ENCODE measurements around the gene LRTM2. TPM values are rescaled to one million over a fixed set of nuclear protein-coding genes. Genes with fewer than 3 reads are reported as not detected.

Gene LRTM2
- total RNA-seq, 1 experiment from 2014 or later, result 0.07 TPM

DNA sequence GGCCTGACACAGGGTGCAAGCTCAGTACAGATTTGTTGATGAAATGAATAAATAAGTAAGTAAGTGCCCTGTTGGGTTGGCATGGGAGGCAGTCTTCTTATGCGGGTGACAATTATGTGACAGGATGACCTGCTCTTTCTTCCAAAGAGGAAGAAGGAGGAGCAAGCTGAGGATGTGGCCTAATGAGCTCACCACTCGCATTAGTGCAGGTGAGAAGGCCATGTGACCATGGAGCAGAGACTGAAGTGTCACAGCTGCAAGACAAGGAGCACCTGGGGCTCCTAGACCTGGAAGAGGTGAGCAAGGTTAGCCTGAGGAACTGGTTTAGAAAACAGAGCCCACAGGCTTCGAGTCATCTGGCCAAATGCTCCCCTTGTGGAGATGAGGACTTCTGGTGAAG lies 34.9 kb downstream of the LRTM2 start:
- no peak for DNase-seq (ENCODE audit: low read depth, low spot score)
- ATAC-seq, result no peak
- no peak overlapping the region for H2AFZ ChIP-seq (ENCODE audit: low read depth, low read length, poor library complexity, severe bottlenecking)
- no peaks in the 10 kb centered on the region for H4K20me1 ChIP-seq (ENCODE audit: insufficient read depth)
- ChIA-PET CTCF (no interaction called here), POLR2A (no interaction called here), RAD21 (ENCODE audit: low non-redundant PET in 1 of 2, low total read pairs in 2 of 2, uncharacterized antibody in 2 of 2, unreplicated experiment in 2 of 2) (interaction anchor here in 1 of 2 experiments (0.6 kb wide), 1 partner anchor 202 kb away, joined by 3 read pairs; no protein-coding TSS in a partner anchor)
- H3K4me3 ChIP-seq (replicated peaks in 1 of 2; ENCODE audit: low read depth in 1 of 2, low read length in 2 of 2), result no peak overlapping the region
- no peaks in the 10 kb centered on the region for H3K27me3 ChIP-seq (ENCODE audit: insufficient read depth, low read length)
- no peaks in the 10 kb centered on the region for H3K9me2 ChIP-seq (ENCODE audit: insufficient read depth)
- no peak overlapping the region for H3K4me2 ChIP-seq (ENCODE audit: low read length)
- no peaks in the 10 kb centered on the region for H3K4me1 ChIP-seq (ENCODE audit: control insufficient read depth in 1 of 2, insufficient read depth in 2 of 2, low read length in 2 of 2)
- no peaks in the 10 kb centered on the region for H3K36me3 ChIP-seq (ENCODE audit: control insufficient read depth in 1 of 2, insufficient read depth in 2 of 2, low read length in 2 of 2)
- no peaks in the 10 kb centered on the region for H3K9me3 ChIP-seq (ENCODE audit: control insufficient read depth in 1 of 2, insufficient read depth in 1 of 2, low read depth in 1 of 2, low read length in 2 of 2)
- BruUV-seq (replicated peaks), result no TSS peak
- intact Hi-C loops (cut with micrococcal nuclease), result no loop called here
- TF ChIP-seq FOSL1 (IDR thresholded peaks at IDR 0.05; ENCODE audit: low read depth), result no peak
- TF ChIP-seq TCF7L2 (IDR thresholded peaks at IDR 0.05; ENCODE audit: borderline replicate concordance, extremely low read depth, insufficient read depth, insufficient read length), result no peak
- no peak for TF ChIP-seq CTCF (IDR thresholded peaks at IDR 0.05 in 2 of 3, conservative IDR thresholded peaks at IDR 0.05 in 1 of 3; ENCODE audit: borderline replicate concordance in 1 of 3, insufficient read depth in 1 of 3, low read depth in 2 of 3, low read length in 2 of 3)
- TF ChIP-seq ZFX (IDR thresholded peaks at IDR 0.05), result no peak
- no peak overlapping the region for H3K9ac ChIP-seq (ENCODE audit: low read length)
- H3K79me2 ChIP-seq (ENCODE audit: insufficient read depth, low read length), result no peaks in the 10 kb centered on the region
- no peak overlapping the region for H3K27ac ChIP-seq (ENCODE audit: low read depth, low read length)

DNA sequence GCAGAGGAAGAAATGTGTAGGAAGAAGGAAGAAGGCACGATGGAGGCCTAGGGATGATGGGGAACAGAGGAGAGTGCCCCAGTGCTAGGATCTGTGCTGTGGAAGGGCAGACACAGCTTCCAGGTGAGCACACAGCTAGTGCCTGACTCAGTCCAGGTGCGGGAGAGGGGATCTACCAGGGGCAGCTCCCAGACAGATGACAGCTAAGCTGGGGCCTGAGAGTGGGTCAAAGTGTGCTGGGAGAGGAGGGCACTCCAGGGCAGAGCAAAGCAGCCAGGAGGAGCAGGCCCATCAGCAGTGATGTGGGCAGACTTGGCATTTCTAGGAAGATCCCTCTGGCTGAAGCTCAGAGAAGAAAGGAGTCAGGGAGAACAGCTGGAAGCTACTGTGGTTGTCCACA lies 36.7 kb downstream of the LRTM2 start:
- Histone ChIP-seq H3K36me3 (ENCODE audit: control insufficient read depth in 1 of 2, insufficient read depth in 2 of 2, low read length in 2 of 2) (no peaks in the 10 kb centered on the region), H3K27me3 (ENCODE audit: insufficient read depth, low read length) (no peaks in the 10 kb centered on the region), H3K79me2 (ENCODE audit: insufficient read depth, low read length) (no peaks in the 10 kb centered on the region), H3K4me3 (replicated peaks in 1 of 2; ENCODE audit: low read depth in 1 of 2, low read length in 2 of 2) (no peak overlapping the region), H3K4me2 (ENCODE audit: low read length) (no peak overlapping the region), H3K4me1 (ENCODE audit: control insufficient read depth in 1 of 2, insufficient read depth in 2 of 2, low read length in 2 of 2) (no peaks in the 10 kb centered on the region), H3K27ac (ENCODE audit: low read depth, low read length) (no peak overlapping the region), H3K9me2 (ENCODE audit: insufficient read depth) (no peaks in the 10 kb centered on the region), H3K9me3 (ENCODE audit: control insufficient read depth in 1 of 2, insufficient read depth in 1 of 2, low read depth in 1 of 2, low read length in 2 of 2) (no peaks in the 10 kb centered on the region), H2AFZ (ENCODE audit: low read depth, low read length, poor library complexity, severe bottlenecking) (no peak overlapping the region), H4K20me1 (ENCODE audit: insufficient read depth) (no peaks in the 10 kb centered on the region), H3K9ac (ENCODE audit: low read length) (no peak overlapping the region)
- TF ChIP-seq RAD21 (IDR thresholded peaks at IDR 0.05; ENCODE audit: low read depth) (no peak), SP1 (IDR thresholded peaks at IDR 0.05; ENCODE audit: low read depth) (no peak), EGR1 (IDR thresholded peaks at IDR 0.05; ENCODE audit: low read depth) (no peak), SIN3A (IDR thresholded peaks at IDR 0.05; ENCODE audit: low read depth) (no peak), JUND (IDR thresholded peaks at IDR 0.05) (no peak), ZNF274 (IDR thresholded peaks at IDR 0.05; ENCODE audit: low read depth, low read length) (no peak)
- no TSS peak for BruUV-seq (replicated peaks)
- ATAC-seq (no peak), DNase-seq (ENCODE audit: low read depth, low spot score) (no peak)
- RAD21 ChIA-PET (ENCODE audit: low non-redundant PET in 1 of 2, low total read pairs in 2 of 2, uncharacterized antibody in 2 of 2, unreplicated experiment in 2 of 2), result no interaction called here
- POLR2A ChIA-PET, result no interaction called here
- intact Hi-C loops (cut with micrococcal nuclease), result no loop called here
- CTCF ChIA-PET, result no interaction called here
